Dermis blood vessel endothelial cell (primary cell): ENCODE measurements around the gene ZNF726. TPM values are rescaled to one million over a fixed set of nuclear protein-coding genes. Genes with fewer than 3 reads are reported as not detected.
"Not testable (repeated sequence)": the region's sequence is repeated elsewhere in the genome, so short reads cannot be mapped to it uniquely, and the experiment has no call there.

Experiments
- DNase-seq: peaks from one replicate; pipeline ENCODE4 v3.0.0; 2010
- total RNA-seq: library from RNA; depleted of rRNA; stranded (reverse); fragments of >200 nt; gene quantifications from 2 replicates; pipeline ENCODE4 v1.2.3, GENCODE V29; 2014

Gene ZNF726
- total RNA-seq, 1 donor from 2014 or later = 6.1 TPM

DNA sequence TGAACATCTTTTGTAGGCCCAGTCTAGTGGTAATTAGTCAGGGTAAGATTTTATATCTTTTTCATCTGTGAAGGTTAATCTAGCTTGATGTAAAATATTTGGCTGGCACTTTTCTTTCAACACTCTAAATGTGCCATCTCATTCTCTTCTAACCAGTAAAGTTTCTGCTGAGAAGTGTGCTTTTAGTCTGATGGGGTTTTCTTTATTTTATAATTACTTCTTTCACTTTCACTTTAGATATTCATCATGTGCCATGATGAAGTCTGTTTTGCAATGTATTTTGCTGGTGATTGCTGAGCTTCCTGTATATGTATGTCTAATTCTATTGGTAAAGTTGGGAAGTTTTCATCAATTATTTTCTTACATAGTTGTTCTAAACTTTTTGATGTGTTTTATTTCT is 31.9 kb downstream of the ZNF726 start:
- no peak for DNase-seq

DNA sequence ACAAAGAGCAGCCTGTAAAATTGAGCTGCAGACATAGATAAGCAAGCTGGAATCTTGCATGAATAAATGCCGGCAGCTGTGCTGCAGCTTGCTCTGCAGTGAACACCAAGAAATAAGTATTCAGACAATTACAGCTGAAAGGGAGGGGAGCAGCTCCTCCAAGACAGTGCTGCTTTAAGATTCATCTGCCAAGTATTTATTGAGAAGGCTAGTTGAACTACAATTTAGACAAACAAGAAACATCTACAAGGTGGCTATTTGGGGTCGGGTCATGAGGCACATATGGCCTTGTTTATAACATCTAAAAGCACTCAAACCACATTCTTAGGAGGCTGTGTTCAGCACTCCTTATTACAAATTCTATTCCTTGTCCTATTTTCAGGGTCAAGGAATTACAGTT is 34.9 kb downstream of the ZNF726 start:
- no peak for DNase-seq

DNA sequence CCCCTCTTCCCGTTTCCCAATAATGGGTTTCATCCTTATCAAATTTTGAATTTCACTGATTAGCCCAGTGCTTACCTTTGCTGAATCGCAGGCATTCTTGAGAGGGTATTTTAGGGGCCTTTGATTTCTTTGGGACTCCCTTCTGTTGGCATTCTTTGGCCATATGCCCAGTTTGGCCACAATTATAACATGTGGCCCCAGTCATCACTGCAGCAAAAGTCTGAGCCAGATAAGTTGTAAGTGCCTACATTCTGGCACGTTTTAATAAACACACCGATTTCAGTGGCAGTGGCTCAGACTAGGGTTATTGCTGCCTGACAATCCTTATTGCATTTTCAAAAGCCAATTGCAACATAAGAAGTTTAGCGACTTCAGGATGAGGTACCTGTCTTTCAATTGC is 41.4 kb downstream of the ZNF726 start:
- DNase-seq = no peak

DNA sequence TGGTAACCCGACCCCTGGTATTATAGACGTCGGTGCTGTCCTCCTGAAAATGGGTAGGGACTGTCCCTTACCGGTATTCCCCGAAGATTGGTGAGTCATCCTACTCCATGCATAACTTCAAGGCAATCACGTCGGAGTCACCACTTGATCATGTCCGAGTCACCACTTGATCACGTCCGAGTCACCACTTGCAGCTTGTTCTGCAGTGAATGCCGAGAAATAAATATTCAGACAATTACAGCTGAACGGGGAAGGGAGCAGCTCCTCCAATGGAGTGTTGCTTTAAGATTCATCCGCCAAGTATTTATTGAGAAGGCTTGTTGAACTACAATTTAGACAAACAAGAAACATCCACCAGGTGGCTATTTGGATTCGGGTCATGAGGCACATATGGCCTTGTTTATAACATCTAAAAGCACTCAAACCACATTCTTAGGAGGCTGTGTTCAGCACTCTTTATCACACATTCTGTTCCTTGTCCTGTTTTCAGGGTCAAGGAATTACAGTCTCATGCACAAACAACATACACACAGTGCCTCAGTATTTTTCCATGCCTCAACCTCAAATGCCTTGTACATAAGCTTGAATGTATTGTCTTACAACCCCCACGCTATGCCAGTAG is 43.1 kb downstream of the ZNF726 start:
- no peak for DNase-seq

DNA sequence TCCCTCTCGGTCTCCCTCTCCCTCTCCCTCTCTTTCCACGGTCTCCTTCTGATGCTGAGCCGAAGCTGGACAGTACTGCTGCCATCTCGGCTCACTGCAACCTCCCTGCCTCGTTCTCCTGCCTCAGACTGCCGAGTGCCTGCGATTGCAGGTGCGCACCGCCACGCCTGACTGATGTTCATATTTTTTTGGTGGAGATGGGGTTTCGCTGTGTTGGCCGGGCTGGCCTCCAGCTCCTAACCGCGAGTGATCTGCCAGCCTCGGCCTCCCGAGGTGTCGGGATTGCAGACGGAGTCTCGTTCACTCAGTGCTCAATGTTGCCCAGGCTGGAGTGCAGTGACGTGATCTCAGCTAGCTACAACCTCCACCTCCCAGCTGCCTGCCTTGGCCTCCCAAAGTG is 48.7 kb downstream of the ZNF726 start:
- DNase-seq = not testable (repeated sequence)

DNA sequence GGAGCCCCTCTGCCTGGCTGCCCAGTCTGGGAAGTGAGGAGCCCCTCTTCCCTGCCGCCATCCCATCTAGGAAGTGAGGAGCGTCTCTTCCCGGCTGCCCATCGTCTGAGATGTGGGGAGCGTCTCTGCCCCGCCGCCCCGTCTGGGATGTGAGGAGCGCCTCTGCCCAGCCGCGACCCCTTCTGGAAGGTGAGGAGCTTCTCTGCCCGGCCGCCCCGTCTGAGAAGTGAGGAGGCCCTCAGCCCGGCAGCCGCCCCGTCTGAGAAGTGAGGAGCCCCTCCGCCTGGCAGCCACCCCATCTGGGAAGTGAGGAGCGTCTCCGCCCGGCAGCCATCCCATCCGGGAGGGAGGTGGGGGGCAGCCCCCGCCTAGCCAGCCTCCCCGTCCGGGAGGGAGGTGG is 49.2 kb downstream of the ZNF726 start:
- not testable (repeated sequence) for DNase-seq

DNA sequence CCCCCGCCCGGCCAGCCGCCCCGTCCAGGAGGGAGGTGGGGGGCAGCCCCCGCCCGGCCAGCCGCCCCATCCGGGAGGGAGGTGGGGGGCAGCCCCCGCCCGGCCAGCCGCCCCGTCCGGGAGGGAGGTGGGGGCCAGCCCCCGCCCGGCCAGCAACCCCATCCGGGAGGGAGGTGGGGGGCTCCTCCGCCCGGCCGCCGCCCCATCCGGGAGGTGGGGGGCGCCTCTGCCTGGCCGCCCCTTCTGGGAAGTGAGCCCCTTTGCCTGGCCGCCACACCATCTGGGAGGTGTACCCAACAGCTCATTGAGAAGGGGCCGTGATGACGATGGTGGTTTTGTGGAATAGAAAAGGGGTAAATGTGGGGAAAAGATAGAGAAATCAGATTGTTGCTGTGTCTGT is 49.6 kb downstream of the ZNF726 start:
- DNase-seq = not testable (repeated sequence)

DNA sequence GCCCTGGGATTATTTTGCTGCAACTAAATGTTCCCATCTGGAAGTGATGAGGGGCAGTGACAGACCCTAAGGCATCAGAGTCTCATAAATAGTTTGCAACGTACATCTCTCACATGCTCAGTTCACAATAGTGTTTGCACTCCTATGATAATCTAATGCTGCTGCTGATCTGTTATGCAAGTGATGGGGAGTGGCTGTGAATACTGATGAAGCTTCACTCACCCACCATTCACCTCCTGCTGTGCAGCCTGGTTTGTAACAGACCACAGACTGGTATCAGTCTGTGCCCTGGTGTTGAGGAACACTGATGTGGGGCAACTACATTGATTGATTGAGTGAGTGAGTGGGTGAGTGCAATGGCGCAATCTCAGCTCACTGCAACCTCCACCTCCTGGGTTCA is 54.9 kb downstream of the ZNF726 start:
- DNase-seq = no peak

DNA sequence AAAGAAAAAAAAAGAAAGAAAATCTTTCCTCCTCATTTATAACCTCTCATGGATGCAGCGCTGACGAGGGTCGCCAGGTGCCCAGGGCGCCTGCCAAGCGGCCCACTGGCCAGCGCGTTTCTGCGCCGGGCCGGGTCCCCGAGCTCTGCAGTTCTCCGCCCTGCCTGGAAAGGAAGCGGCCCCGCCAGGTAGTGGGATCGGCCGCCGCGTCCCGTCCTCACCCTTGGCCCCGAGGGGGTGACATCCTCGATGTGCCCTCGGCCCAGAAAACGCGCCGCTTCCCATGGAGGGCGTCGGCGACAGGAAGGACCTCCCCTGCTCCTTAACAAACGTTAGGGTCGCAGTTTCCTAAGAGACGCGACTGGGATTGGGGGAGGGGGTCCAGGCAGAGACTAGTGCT is 56.9 kb downstream of the ZNF726 start:
- DNase-seq = no peak

DNA sequence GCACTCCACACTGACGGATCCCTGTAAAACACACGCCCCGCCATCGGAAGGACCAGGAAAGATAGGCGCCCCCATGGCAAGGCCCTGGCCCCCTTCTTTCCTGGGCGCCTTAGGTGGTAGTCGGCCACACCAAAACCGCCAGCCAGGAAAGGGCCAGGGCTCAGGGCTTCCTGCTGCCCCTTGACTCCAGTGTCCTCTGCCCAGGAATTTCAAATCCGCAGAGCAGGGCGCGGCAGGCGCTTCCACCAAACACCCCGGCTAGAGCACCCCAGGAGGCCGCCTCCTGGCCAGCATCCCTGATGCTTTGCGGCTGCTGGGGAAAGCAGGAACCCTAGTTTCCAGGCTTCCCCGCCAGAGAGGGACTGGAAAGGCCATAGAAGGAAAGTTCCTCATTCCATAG is 57.5 kb downstream of the ZNF726 start:
- DNase-seq = no peak

DNA sequence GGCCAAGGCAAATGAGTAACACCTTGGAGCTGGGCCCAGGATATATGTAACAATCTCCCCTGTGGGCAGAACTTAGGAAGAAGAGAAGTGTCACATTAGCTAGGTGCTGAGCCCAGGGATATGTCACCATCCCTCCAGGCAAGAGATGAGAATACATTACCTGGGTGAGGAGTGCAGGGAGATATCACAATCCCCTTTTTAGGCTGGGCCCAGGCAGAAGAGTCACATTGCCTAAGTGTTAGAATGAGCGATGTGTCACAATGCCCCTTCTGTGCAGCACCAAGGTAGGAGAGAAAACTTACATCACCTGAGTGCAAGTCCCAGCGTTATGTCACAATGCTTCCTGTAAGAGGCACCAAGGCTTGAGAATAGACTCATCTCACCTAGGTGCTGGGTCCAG is 60.3 kb downstream of the ZNF726 start:
- no peak for DNase-seq

DNA sequence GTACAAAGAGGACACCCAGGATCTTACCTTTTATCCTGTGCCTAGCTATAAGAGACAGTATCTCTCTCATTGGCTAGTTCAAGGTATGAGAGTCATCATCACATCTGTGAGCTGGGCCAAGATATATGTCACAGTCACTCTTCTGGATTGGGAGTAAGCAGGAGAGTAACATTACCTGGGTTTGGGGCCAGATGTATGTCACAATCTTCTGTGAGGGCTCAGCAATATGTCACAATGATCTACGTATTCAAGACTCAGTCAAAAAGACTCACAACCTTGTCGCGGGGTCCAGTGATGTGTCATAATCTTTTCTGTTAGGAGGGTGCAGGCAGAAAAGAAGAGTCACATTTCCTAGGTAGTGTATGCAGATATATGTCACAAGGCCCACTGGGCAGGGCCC is 61.9 kb downstream of the ZNF726 start:
- not testable (repeated sequence) for DNase-seq

DNA sequence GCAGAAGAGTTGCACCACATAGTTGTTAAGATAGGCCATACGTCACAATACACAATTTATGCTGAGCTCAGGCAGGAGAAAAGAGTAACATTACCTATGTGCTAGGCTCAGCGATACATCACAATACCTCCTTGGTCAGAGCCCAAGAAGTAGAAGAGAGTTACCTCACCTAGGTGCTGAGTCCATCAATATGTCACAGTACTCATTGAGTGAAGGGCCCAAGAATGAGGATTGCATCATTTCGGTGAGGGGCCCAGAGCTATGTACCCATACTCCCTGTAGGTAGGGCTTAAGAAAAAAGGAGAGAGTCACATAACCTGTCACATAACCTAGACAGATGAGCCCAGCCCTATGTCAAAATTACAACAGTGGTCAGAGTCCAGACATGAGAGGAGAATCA is 62.6 kb downstream of the ZNF726 start:
- not testable (repeated sequence) for DNase-seq

DNA sequence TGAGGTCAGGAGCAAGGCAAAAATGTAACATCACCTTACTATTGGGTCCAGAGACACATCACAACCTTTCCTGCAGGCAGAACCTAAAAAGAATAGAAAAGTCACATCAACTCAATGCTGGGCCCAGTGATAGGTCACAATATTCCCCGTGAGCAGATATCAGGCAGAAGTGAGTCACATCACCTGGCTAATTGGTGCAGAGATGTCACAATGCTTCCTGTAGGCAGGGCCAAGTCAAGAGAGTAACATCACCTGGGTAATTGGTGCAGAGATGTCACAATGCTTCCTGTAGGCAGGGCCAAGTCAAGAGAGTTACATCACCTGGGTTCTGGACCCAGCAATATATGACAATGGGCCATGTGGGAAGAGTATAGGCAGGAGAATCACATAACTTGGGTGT is 63.4 kb downstream of the ZNF726 start:
- no peak for DNase-seq

DNA sequence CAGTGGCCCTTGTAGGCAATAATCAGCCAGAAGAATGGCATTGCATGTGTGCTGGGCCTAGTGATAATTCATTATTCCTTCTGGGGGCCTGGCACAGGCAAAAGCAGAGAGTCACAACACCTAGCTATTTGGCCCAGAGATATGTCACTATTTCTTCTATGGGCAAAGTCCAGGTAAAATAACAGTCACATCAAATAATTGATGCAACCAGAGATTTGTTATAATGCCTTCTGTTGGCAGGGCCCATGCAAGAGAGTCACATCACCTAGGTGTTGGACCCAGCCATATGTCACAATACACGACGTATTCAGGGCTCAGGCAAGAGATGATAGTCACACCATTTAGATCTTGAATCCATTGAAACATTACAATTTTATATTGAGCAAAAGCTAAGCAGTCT is 66.1 kb downstream of the ZNF726 start:
- DNase-seq = no peak

DNA sequence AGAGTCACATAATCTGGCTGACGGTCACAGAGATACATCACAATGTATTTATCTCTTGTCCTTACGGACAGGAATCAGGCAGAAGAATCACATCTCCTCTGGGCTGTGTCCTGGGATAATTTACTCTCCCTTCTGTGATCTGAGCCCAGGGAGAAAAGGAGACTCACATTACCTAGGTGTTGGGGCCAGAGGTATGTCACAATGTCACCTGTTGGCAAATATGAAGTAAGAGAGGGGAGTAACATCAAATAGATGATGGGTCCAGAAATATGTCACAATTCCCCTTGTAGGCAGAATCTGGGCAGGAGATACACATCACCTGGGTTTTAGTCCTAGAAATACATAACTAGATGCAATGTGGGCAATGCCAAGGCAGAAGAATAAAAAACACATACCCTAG is 67.2 kb downstream of the ZNF726 start:
- no peak for DNase-seq

DNA sequence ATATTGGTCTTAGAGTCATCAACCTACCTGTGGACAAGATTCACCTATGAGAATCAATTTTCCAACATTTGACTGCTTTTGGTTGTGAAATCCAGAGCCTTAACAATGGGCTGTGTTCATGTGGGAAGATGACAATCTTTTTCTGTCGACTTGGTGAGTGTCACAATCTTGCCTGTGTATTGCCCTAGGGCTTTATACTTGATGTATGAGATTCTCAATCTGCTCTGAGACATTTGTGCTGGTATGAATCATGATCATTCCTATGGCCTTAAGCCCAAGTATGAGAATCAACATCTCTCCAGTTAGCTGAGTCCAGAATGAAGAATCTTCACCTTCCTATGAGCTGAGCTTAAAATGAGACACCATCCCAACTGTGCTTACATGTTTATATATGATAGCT is 68.7 kb downstream of the ZNF726 start:
- no peak for DNase-seq

Other genes with a start within 250 kb of the ZNF726 start
- 13.3 and 14.0 TPM in 2 replicates for gene ZNF675, start 227.7 kb upstream of the ZNF726 start, total RNA-seq
- 1.4 and 2.8 TPM in 2 replicates for gene ZNF681, start 156.0 kb upstream of the ZNF726 start, total RNA-seq
- 23.3 and 25.1 TPM in 2 replicates for gene ZNF254, start 172.3 kb downstream of the ZNF726 start, total RNA-seq